GM18507 (cell line): ENCODE data around the gene B4GALT1.
"Not testable (repeated sequence)": the region's sequence is repeated elsewhere in the genome, so short reads cannot be mapped to it uniquely, and the experiment has no call there.

ENCODE experiments used
- DNase-seq: peaks from one replicate; pipeline ENCODE4 v3.0.0; 2011; ENCODE audit warnings: low read depth; ENCODE audit not compliant: insufficient read length; ENCODE audit errors: extremely low spot score
- FAIRE-seq: peaks from 2 replicates; lab custom pipeline; 2011; peaks lifted over from hg19 to GRCh38; lab: Jason Lieb, UNC

The B4GALT1 gene

GRCh38 chr9:33108472-33108871 is 58.7 kb downstream of the B4GALT1 start:
- DNase-seq (no peak), FAIRE-seq (no peak)

- no peak for DNase-seq
- no peak for FAIRE-seq
Observed at GRCh38 chr9:33107762-33108161, 59.4 kb downstream of the B4GALT1 start.

- DNase-seq (no peak), FAIRE-seq (no peak)
Observed at GRCh38 chr9:33106827-33107621, 60.1 kb downstream of the B4GALT1 start.

GRCh38 chr9:33106372-33106771 is 60.8 kb downstream of the B4GALT1 start:
- FAIRE-seq (no peak), DNase-seq (no peak)

GRCh38 chr9:33105959-33106358 is 61.2 kb downstream of the B4GALT1 start:
- FAIRE-seq: no peak
- no peak for DNase-seq

GRCh38 chr9:33105504-33105903 is 61.6 kb downstream of the B4GALT1 start:
- no peak for FAIRE-seq
- DNase-seq: no peak

- DNase-seq (no peak), FAIRE-seq (no peak)
Observed at GRCh38 chr9:33104401-33104800, 62.7 kb downstream of the B4GALT1 start.

GRCh38 chr9:33103501-33104281 is 63.4 kb downstream of the B4GALT1 start:
- FAIRE-seq (no peak), DNase-seq (no peak)

- DNase-seq: no peak
- FAIRE-seq: no peak
Observed at GRCh38 chr9:33102551-33103210, 64.5 kb downstream of the B4GALT1 start.

- FAIRE-seq: no peak
Observed at GRCh38 chr9:33101104-33101951, 65.8 kb downstream of the B4GALT1 start.

GRCh38 chr9:33099754-33100153 is 67.4 kb downstream of the B4GALT1 start:
- no peak for FAIRE-seq
- DNase-seq: no peak

More at GRCh38 chr9:33101104-33101951, 65.8 kb downstream of the B4GALT1 start:
- DNase-seq: no peak

GRCh38 chr9:33097192-33097591 is 69.9 kb downstream of the B4GALT1 start:
- DNase-seq (no peak), FAIRE-seq (no peak)

GRCh38 chr9:33092634-33093033 is 74.5 kb downstream of the B4GALT1 start:
- FAIRE-seq (no peak), DNase-seq (no peak)

- DNase-seq, FAIRE-seq: not testable (repeated sequence)
Observed at GRCh38 chr9:33085672-33086071, 81.5 kb downstream of the B4GALT1 start.

- FAIRE-seq: no peak
- no peak for DNase-seq
Observed at GRCh38 chr9:33082538-33083326, 84.4 kb downstream of the B4GALT1 start.

GRCh38 chr9:33082128-33082527 is 85.0 kb downstream of the B4GALT1 start:
- FAIRE-seq (no peak), DNase-seq (no peak)

- FAIRE-seq: peak; percentile 88
- DNase-seq: peak; percentile 36
Observed at GRCh38 chr9:33081128-33081851, 85.8 kb downstream of the B4GALT1 start.

- FAIRE-seq: no peak
- DNase-seq: no peak
Observed at GRCh38 chr9:33080534-33080933, 86.6 kb downstream of the B4GALT1 start.
